T47D (cell line): ENCODE data around the gene EXOSC10.
"Not testable (repeated sequence)": the region's sequence is repeated elsewhere in the genome, so short reads cannot be mapped to it uniquely, and the experiment has no call there.

ENCODE experiments used
- DNase-seq, 2 experiments: peaks; one replicate each; pipeline versions ENCODE4 v3.0.0 to v3.0.0-alpha.2; 2011 to 2012; ENCODE audit warnings: low read depth in 1 of 2, low spot score in 1 of 2
- JUND ChIP-seq: IDR thresholded peaks from 2 replicates; pipeline ENCODE4 v1.6.1; 2012; ENCODE audit warnings: low read depth
- in situ Hi-C: cut with HindIII; loops from 2 replicates; pipeline ENCODE4 v1.10.0; 2016; ENCODE audit warnings: low sequenced_read_pairs, low pct_unique_long_range_greater_than_20kb

EXOSC10 gene

DNA sequence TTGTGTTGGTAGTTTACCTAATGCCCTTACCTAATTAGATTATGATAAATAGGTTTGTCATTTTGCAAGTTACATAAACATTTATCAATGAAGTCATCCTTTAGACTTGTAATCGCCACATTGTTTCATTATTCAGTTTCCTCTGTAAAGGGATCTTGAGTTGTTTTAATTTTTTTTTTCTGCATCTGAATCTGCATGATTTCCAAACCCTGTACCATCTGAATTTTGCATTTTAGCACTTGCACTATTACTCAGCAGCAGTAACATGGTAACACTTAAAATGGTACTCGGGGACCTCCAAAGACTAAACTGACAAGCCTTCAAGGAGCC, 74.8 kb downstream of the EXOSC10 start:
- no peak for TF ChIP-seq JUND
- in situ Hi-C loops: no loop called here

GRCh38 chr1:11024154-11024873, 75.4 kb downstream of the EXOSC10 start:
- TF ChIP-seq JUND: no peak
- DNase-seq: no peak
- in situ Hi-C loops: no loop called here

More for the DNA sequence above, 74.8 kb downstream of the EXOSC10 start:
- DNase-seq: no peak

DNA sequence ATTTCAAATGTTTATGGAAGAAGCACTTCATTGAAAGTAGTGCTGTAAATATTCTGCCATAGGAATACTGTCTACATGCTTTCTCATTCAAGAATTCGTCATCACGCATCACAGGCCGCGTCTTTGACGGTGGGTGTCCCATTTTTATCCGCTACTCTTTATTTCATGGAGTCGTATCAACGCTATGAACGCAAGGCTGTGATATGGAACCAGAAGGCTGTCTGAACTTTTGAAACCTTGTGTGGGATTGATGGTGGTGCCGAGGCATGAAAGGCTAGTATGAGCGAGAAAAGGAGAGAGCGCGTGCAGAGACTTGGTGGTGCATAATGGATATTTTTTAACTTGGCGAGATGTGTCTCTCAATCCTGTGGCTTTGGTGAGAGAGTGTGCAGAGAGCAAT, 76.5 kb downstream of the EXOSC10 start:
- in situ Hi-C loops: no loop called here
- no peak for TF ChIP-seq JUND
- no peak for DNase-seq

GRCh38 chr1:11019971-11020370, 79.7 kb downstream of the EXOSC10 start:
- in situ Hi-C loops: no loop called here
- TF ChIP-seq JUND: no peak
- DNase-seq: no peak

DNA sequence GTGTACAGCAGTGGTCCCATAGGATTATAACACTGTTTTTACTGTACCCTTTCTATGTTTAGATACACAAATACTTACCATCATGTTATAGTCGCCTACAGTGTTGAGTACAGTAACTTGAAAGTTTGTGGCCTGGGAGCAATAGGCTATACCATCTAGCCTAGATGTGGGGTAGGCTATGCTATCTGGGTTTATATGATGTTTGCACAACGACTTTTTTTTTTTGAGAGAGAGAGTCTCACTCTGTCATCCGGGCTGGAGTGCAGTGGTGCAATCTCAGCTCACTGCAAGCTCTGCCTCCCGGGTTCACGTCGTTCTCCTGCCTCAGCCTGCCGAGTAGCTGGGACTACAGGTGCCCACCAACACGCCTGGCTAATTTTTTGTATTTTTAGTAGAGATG, 80.3 kb downstream of the EXOSC10 start:
- in situ Hi-C loops, DNase-seq: not testable (repeated sequence)
